ENCODE data around the gene ZDHHC14. TPM values are rescaled to one million over a fixed set of nuclear protein-coding genes. Genes with fewer than 3 reads are reported as not detected.

The ZDHHC14 gene
- total RNA-seq, 2 experiments from 2014 or later, result 7.8 to 9.8 TPM

GRCh38 chr6:157503018-157503747, 122.2 kb downstream of the ZDHHC14 start:
- CTCF ChIA-PET, result no interaction called here
- H3K27me3 Mint-ChIP-seq, result peaks cover 2% of the 10 kb centered on the region
- peaks cover 52% of the 10 kb centered on the region for H3K36me3 Mint-ChIP-seq (ENCODE audit: low read depth)
- POLR2A ChIA-PET, result no interaction called here
- H3K9me3 Mint-ChIP-seq, result peaks cover 46% of the 10 kb centered on the region
- no peak overlapping the region for H3K27ac Mint-ChIP-seq
- no peak overlapping the region for H3K4me3 Mint-ChIP-seq
- peaks cover 15% of the 10 kb centered on the region for H3K4me1 Mint-ChIP-seq
- DNase-seq, result no peak

- no peak for DNase-seq
- Mint-ChIP-seq H3K36me3 (ENCODE audit: low read depth) (peaks cover 44% of the 10 kb centered on the region), H3K4me3 (no peak overlapping the region), H3K27ac (no peak overlapping the region), H3K27me3 (no peaks in the 10 kb centered on the region), H3K9me3 (peaks cover 40% of the 10 kb centered on the region), H3K4me1 (peaks cover 9% of the 10 kb centered on the region)
- POLR2A ChIA-PET, result no interaction called here
- CTCF ChIA-PET, result interaction anchor here (0.8 to 1.2 kb wide), 3 partner anchors 8 to 20 kb away, joined by 3 to 7 read pairs (median 4); no protein-coding TSS in a partner anchor
Measured at GRCh38 chr6:157505912-157506491, 125.0 kb downstream of the ZDHHC14 start.

DNA sequence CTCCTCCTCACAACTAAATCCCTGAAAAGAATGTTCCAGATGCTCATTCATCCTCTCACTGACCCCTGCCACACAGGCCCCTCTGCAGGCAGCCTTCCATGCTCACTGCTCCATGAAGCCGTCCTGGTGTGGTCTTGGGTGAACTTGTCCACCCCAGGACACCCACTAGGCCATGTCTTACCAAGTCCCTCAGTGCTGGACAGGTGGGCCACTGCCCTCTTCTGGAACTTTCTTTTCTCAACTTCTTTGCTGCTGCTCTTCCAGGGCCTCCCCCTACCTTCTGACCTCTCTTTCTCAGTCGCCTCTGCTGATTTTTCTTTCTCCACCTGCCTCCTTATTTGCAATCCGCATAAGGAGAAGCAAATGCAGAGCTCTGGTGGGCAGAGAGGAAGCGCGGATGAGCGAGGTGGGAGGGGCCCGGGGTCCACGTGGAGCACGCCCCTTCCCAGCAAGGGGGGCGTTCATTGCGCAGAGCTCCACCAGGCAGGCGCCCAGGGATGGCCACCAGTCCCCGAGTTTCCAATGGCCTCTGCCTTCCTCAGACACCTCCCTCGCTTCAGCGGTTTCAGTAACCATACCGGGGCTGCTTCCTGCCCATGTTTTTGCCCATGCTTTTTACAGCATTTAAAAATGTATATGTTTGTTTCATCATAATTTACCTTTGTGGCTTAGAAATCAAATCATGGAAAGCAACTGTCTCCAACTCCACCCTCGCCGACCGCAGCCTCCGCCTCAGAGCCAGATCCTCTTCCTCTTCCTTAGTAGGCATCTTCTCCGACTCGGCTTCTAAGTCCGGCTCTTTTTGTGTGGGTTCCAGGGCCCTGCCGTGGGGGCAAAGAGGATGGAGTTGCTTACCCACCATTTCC, 129.6 kb downstream of the ZDHHC14 start:
- peak; percentile 42 for DNase-seq
- H3K27me3 Mint-ChIP-seq, result no peaks in the 10 kb centered on the region
- H3K4me1 Mint-ChIP-seq, result peaks cover 19% of the 10 kb centered on the region
- peak overlapping the region; percentile 64 for H3K4me3 Mint-ChIP-seq
- POLR2A ChIA-PET, result no interaction called here
- CTCF ChIA-PET, result interaction anchor here (0.6 to 0.7 kb wide), 2 partner anchors 16 to 57 kb away, joined by 3 read pairs; no protein-coding TSS in a partner anchor
- peaks cover 27% of the 10 kb centered on the region for H3K9me3 Mint-ChIP-seq
- H3K27ac Mint-ChIP-seq, result peak overlapping the region; percentile 79
- peaks cover 28% of the 10 kb centered on the region for H3K36me3 Mint-ChIP-seq (ENCODE audit: low read depth)

- H3K4me3 Mint-ChIP-seq, result no peak overlapping the region
- H3K9me3 Mint-ChIP-seq, result peaks cover 14% of the 10 kb centered on the region
- no peak overlapping the region for H3K27ac Mint-ChIP-seq
- peaks cover 21% of the 10 kb centered on the region for H3K4me1 Mint-ChIP-seq
- no peaks in the 10 kb centered on the region for H3K27me3 Mint-ChIP-seq
- ChIA-PET CTCF (interaction anchor here (0.6 to 1.1 kb wide), 3 partner anchors 14 to 18 kb away, joined by 3 read pairs; no protein-coding TSS in a partner anchor), POLR2A (no interaction called here)
- no peak for DNase-seq
- H3K36me3 Mint-ChIP-seq (ENCODE audit: low read depth), result peaks cover 16% of the 10 kb centered on the region
Measured at GRCh38 chr6:157511682-157512381, 130.8 kb downstream of the ZDHHC14 start.

GRCh38 chr6:157512382-157512682, 131.3 kb downstream of the ZDHHC14 start:
- H3K27me3 Mint-ChIP-seq, result no peaks in the 10 kb centered on the region
- peaks cover 12% of the 10 kb centered on the region for H3K9me3 Mint-ChIP-seq
- H3K4me1 Mint-ChIP-seq, result peaks cover 21% of the 10 kb centered on the region
- H3K27ac Mint-ChIP-seq, result no peak overlapping the region
- ChIA-PET POLR2A (no interaction called here), CTCF (interaction anchor here (0.6 to 1.1 kb wide), 2 partner anchors 13 to 17 kb away, joined by 3 read pairs; no protein-coding TSS in a partner anchor)
- H3K36me3 Mint-ChIP-seq (ENCODE audit: low read depth), result peaks cover 15% of the 10 kb centered on the region
- H3K4me3 Mint-ChIP-seq, result no peak overlapping the region
- DNase-seq, result no peak

DNA sequence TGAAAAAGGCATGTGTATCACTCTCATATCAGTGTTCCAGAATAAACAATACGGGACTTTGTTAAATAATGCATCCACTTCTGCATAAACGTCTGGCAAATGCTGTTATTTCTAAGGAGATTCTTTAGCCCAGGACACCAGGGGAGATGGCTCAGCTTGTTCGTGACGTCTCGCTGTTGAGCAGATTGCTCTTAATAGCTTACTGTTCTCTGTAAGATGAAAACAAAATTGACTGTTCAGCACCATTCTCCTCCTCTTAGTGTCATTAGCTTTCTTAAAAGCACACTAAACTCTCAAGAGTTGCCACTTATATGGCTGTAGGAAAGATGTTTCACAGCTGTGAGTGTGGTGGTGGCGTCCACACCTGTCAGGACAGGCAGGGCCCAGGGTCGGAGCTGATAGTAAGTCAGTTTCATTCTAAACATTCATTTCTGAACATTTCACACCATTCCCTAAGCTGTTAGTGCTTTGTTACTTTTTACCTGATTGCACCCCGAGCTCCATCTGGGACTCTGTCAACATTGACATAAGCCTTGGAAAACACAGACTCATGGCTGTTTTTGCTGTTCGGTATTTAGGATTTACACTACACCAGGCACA, 132.1 kb downstream of the ZDHHC14 start:
- Mint-ChIP-seq H3K27me3 (no peaks in the 10 kb centered on the region), H3K36me3 (ENCODE audit: low read depth) (peaks cover 9% of the 10 kb centered on the region), H3K4me1 (peaks cover 21% of the 10 kb centered on the region), H3K4me3 (no peak overlapping the region), H3K9me3 (peaks cover 5% of the 10 kb centered on the region), H3K27ac (no peak overlapping the region)
- ChIA-PET POLR2A (no interaction called here), CTCF (interaction anchor here (1.3 kb wide), 1 partner anchor 28 kb away, joined by 4 read pairs; no protein-coding TSS in a partner anchor)
- no peak for DNase-seq

- Mint-ChIP-seq H3K27ac (no peak overlapping the region), H3K36me3 (ENCODE audit: low read depth) (peaks cover 4% of the 10 kb centered on the region), H3K27me3 (no peaks in the 10 kb centered on the region), H3K4me1 (peaks cover 21% of the 10 kb centered on the region), H3K4me3 (no peak overlapping the region), H3K9me3 (peaks cover 3% of the 10 kb centered on the region)
- no peak for DNase-seq
- CTCF ChIA-PET, result interaction anchor here (1.3 kb wide), 1 partner anchor 27 kb away, joined by 4 read pairs; no protein-coding TSS in a partner anchor
- POLR2A ChIA-PET, result no interaction called here
Measured at GRCh38 chr6:157513619-157514485, 132.9 kb downstream of the ZDHHC14 start.

GRCh38 chr6:157514659-157515496, 133.9 kb downstream of the ZDHHC14 start:
- Mint-ChIP-seq H3K4me3 (no peak overlapping the region), H3K36me3 (ENCODE audit: low read depth) (no peaks in the 10 kb centered on the region), H3K27me3 (no peaks in the 10 kb centered on the region), H3K27ac (no peak overlapping the region), H3K9me3 (no peaks in the 10 kb centered on the region), H3K4me1 (peaks cover 21% of the 10 kb centered on the region)
- CTCF ChIA-PET, result interaction anchor here (0.6 to 1.2 kb wide), 3 partner anchors 8 to 23 kb away, joined by 3 to 6 read pairs (median 4); no protein-coding TSS in a partner anchor
- POLR2A ChIA-PET, result no interaction called here
- no peak for DNase-seq

- DNase-seq, result no peak
- H3K36me3 Mint-ChIP-seq (ENCODE audit: low read depth), result no peaks in the 10 kb centered on the region
- H3K27ac Mint-ChIP-seq, result no peak overlapping the region
- no peak overlapping the region for H3K4me3 Mint-ChIP-seq
- no peaks in the 10 kb centered on the region for H3K27me3 Mint-ChIP-seq
- H3K9me3 Mint-ChIP-seq, result no peaks in the 10 kb centered on the region
- POLR2A ChIA-PET, result no interaction called here
- peaks cover 10% of the 10 kb centered on the region for H3K4me1 Mint-ChIP-seq
- CTCF ChIA-PET, result interaction anchor here (1.6 kb wide), 1 partner anchor 33 kb away, joined by 3 read pairs; no protein-coding TSS in a partner anchor
Measured at GRCh38 chr6:157516319-157517026, 135.5 kb downstream of the ZDHHC14 start.

- POLR2A ChIA-PET, result no interaction called here
- no peaks in the 10 kb centered on the region for H3K9me3 Mint-ChIP-seq
Measured at GRCh38 chr6:157517601-157518359, 136.8 kb downstream of the ZDHHC14 start.

More at GRCh38 chr6:157517601-157518359, 136.8 kb downstream of the ZDHHC14 start:
- H3K36me3 Mint-ChIP-seq (ENCODE audit: low read depth), result no peaks in the 10 kb centered on the region
- H3K27me3 Mint-ChIP-seq, result no peaks in the 10 kb centered on the region
- no peak overlapping the region for H3K4me3 Mint-ChIP-seq
- H3K4me1 Mint-ChIP-seq, result peaks cover 13% of the 10 kb centered on the region
- CTCF ChIA-PET, result interaction anchor here (1.1 to 2.1 kb wide), 5 partner anchors 12 to 54 kb away, joined by 3 to 8 read pairs (median 4); no protein-coding TSS in a partner anchor
- no peak for DNase-seq
- H3K27ac Mint-ChIP-seq, result no peak overlapping the region

Data from activated CD4-positive, alpha-beta T cell treated with anti-CD3 and anti-CD28 coated beads, Interleukin-2, amount 10 ng/mL, durations not matched to agents 7 days and 5 days (primary cell).